Activated CD4-positive, alpha-beta memory T cell treated with anti-CD3 and anti-CD28 coated beads for 36 hours (primary cell): ENCODE results near the gene RCBTB2. TPM values are rescaled to one million over a fixed set of nuclear protein-coding genes. Genes with fewer than 3 reads are reported as not detected.

Source experiments
- CTCF ChIA-PET: fragments of 350-600 bp; sonication (Branson Sonifier 250); formaldehyde crosslinking; loops from one replicate; lab custom pipeline; 2021; ENCODE audit warnings: antibody characterized with exemption, inconsistent platforms; lab: Charles Lee
- POLR2A ChIA-PET: fragments of 350-600 bp; sonication (Branson Sonifier 250); formaldehyde crosslinking; loops from one replicate; lab custom pipeline; 2021; ENCODE audit warnings: antibody characterized with exemption; lab: Charles Lee
- DNase-seq: peaks from one replicate; pipeline ENCODE4 v3.0.0-alpha.2; 2020
- H3K27ac Mint-ChIP-seq: one replicate; pipeline ENCODE4 v1.8.0; 2021; ENCODE audit warnings: mixed read lengths
- H3K27me3 Mint-ChIP-seq: one replicate; pipeline ENCODE4 v1.8.0; 2021; ENCODE audit warnings: mixed read lengths
- H3K36me3 Mint-ChIP-seq: one replicate; pipeline ENCODE4 v1.8.0; 2021; ENCODE audit warnings: mixed read lengths
- H3K4me1 Mint-ChIP-seq: one replicate; pipeline ENCODE4 v1.8.0; 2021; ENCODE audit warnings: low read depth, mixed read lengths
- H3K4me3 Mint-ChIP-seq: one replicate; pipeline ENCODE4 v1.8.0; 2021; ENCODE audit warnings: mild to moderate bottlenecking, mixed read lengths
- H3K9me3 Mint-ChIP-seq: one replicate; pipeline ENCODE4 v1.8.0; 2021; ENCODE audit warnings: mixed read lengths
- intact Hi-C: fragments of 100-400 bp; cut with micrococcal nuclease; formaldehyde crosslinking; loops from one replicate; pipeline ENCODE4 v1.15.1; 2023
- total RNA-seq, 2 experiments: library from RNA; stranded (reverse); gene quantifications; one replicate each; pipeline ENCODE4 v1.2.3, GENCODE V29; 2021

Gene RCBTB2
- total RNA-seq, 2 experiments from 2014 or later: 1.5 to 1.8 TPM

GRCh38 chr13:48539550-48539949 lies 6.7 kb upstream of the RCBTB2 start:
- no peak for DNase-seq
- Mint-ChIP-seq H3K4me3 (no peak overlapping the region), H3K4me1 (no peaks in the 10 kb centered on the region), H3K9me3 (peaks cover 5% of the 10 kb centered on the region), H3K27me3 (no peaks in the 10 kb centered on the region), H3K36me3 (no peaks in the 10 kb centered on the region), H3K27ac (no peak overlapping the region)
- intact Hi-C loops: no loop called here
- ChIA-PET CTCF (no interaction called here), POLR2A (no interaction called here)

- Mint-ChIP-seq H3K36me3 (peaks cover 2% of the 10 kb centered on the region), H3K27ac (no peak overlapping the region), H3K27me3 (no peaks in the 10 kb centered on the region), H3K9me3 (peaks cover 5% of the 10 kb centered on the region), H3K4me1 (peaks cover 10% of the 10 kb centered on the region), H3K4me3 (no peak overlapping the region)
- DNase-seq: no peak
- ChIA-PET CTCF (no interaction called here), POLR2A (no interaction called here)
- intact Hi-C loops: no loop called here
Observed at GRCh38 chr13:48536621-48537250, 3.9 kb upstream of the RCBTB2 start.

- Mint-ChIP-seq H3K4me3 (no peak overlapping the region), H3K9me3 (peaks cover 5% of the 10 kb centered on the region), H3K27ac (no peak overlapping the region), H3K27me3 (no peaks in the 10 kb centered on the region), H3K4me1 (peaks cover 20% of the 10 kb centered on the region), H3K36me3 (peaks cover 2% of the 10 kb centered on the region)
- CTCF ChIA-PET: no interaction called here
- POLR2A ChIA-PET: interaction anchor here (0.6 to 0.7 kb wide), 2 partner anchors 35 to 128 kb away, joined by 3 read pairs; no protein-coding TSS in a partner anchor
- intact Hi-C loops: no loop called here
- no peak for DNase-seq
Observed at GRCh38 chr13:48535766-48536165, 2.9 kb upstream of the RCBTB2 start.

- no peak for DNase-seq
- H3K36me3 Mint-ChIP-seq: peaks cover 2% of the 10 kb centered on the region
- CTCF ChIA-PET: interaction anchor here (0.7 to 1.6 kb wide), 2 partner anchors 441 to 497 kb away, joined by 3 to 4 read pairs; partner anchors contain the start of genes MED4 and NUDT15
- H3K4me3 Mint-ChIP-seq: no peak overlapping the region
- POLR2A ChIA-PET: interaction anchor here (0.6 to 0.7 kb wide), 2 partner anchors 34 to 127 kb away, joined by 3 read pairs; no protein-coding TSS in a partner anchor
- peaks cover 24% of the 10 kb centered on the region for H3K4me1 Mint-ChIP-seq
- H3K27ac Mint-ChIP-seq: no peak overlapping the region
- intact Hi-C loops: no loop called here
- peaks cover 5% of the 10 kb centered on the region for H3K9me3 Mint-ChIP-seq
- no peaks in the 10 kb centered on the region for H3K27me3 Mint-ChIP-seq
Observed at GRCh38 chr13:48534911-48535501, 2.1 kb upstream of the RCBTB2 start.

- intact Hi-C loops: loop anchor here (2.0 kb wide), 1 partner anchor 41 kb away; no protein-coding TSS in a partner anchor
- Mint-ChIP-seq H3K27me3 (no peaks in the 10 kb centered on the region), H3K27ac (peak overlapping the region; percentile 99), H3K9me3 (peaks cover 5% of the 10 kb centered on the region), H3K36me3 (peaks cover 2% of the 10 kb centered on the region), H3K4me3 (peak overlapping the region; percentile 92), H3K4me1 (peaks cover 27% of the 10 kb centered on the region)
- ChIA-PET POLR2A (no interaction called here), CTCF (interaction anchor here (0.8 to 1.6 kb wide), 4 partner anchors 90 to 496 kb away, joined by 3 to 5 read pairs (median 4); partner anchors contain the start of genes MED4 and NUDT15)
- no peak for DNase-seq
Observed at GRCh38 chr13:48533961-48534600, 1.2 kb upstream of the RCBTB2 start.

- POLR2A ChIA-PET: interaction anchor here (0.6 to 1.7 kb wide), 10 partner anchors 9 to 444 kb away, joined by 3 to 11 read pairs (median 4); partner anchors contain the start of genes FNDC3A and RB1
- CTCF ChIA-PET: interaction anchor here (1.3 kb wide), 1 partner anchor 48 kb away, joined by 5 read pairs; no protein-coding TSS in a partner anchor
- peaks cover 2% of the 10 kb centered on the region for H3K9me3 Mint-ChIP-seq
- peaks cover 2% of the 10 kb centered on the region for H3K36me3 Mint-ChIP-seq
- peak overlapping the region; percentile 99 for H3K27ac Mint-ChIP-seq
- intact Hi-C loops: loop anchor here (1.0 to 2.0 kb wide), 4 partner anchors 27 to 495 kb away; partner anchors contain the start of gene NUDT15
- H3K27me3 Mint-ChIP-seq: no peaks in the 10 kb centered on the region
- no peak for DNase-seq
- H3K4me1 Mint-ChIP-seq: peaks cover 28% of the 10 kb centered on the region
- peak overlapping the region; percentile 92 for H3K4me3 Mint-ChIP-seq
Observed at GRCh38 chr13:48532256-48532505, 699 bp downstream of the RCBTB2 start.

- ChIA-PET POLR2A (interaction anchor here (1.3 to 1.7 kb wide), 4 partner anchors 11 to 445 kb away, joined by 3 to 11 read pairs (median 4); partner anchors contain the start of gene FNDC3A), CTCF (no interaction called here)
- peak overlapping the region; percentile 99 for H3K27ac Mint-ChIP-seq
- H3K36me3 Mint-ChIP-seq: peaks cover 2% of the 10 kb centered on the region
- peak overlapping the region; percentile 92 for H3K4me3 Mint-ChIP-seq
- DNase-seq: peak; percentile 19
- intact Hi-C loops: loop anchor here (1.0 to 2.0 kb wide), 5 partner anchors 26 to 494 kb away; partner anchors contain the start of gene NUDT15
- no peaks in the 10 kb centered on the region for H3K27me3 Mint-ChIP-seq
- H3K9me3 Mint-ChIP-seq: no peaks in the 10 kb centered on the region
- peaks cover 28% of the 10 kb centered on the region for H3K4me1 Mint-ChIP-seq
Observed at GRCh38 chr13:48531416-48532255, 1.2 kb downstream of the RCBTB2 start.

GRCh38 chr13:48530833-48531232 lies 2.0 kb downstream of the RCBTB2 start:
- Mint-ChIP-seq H3K4me1 (peaks cover 28% of the 10 kb centered on the region), H3K4me3 (no peak overlapping the region), H3K27me3 (no peaks in the 10 kb centered on the region), H3K27ac (no peak overlapping the region), H3K36me3 (peaks cover 2% of the 10 kb centered on the region), H3K9me3 (no peaks in the 10 kb centered on the region)
- ChIA-PET POLR2A (no interaction called here), CTCF (no interaction called here)
- no peak for DNase-seq
- intact Hi-C loops: loop anchor here (2.0 kb wide), 1 partner anchor 128 kb away; no protein-coding TSS in a partner anchor

- Mint-ChIP-seq H3K9me3 (no peaks in the 10 kb centered on the region), H3K4me3 (no peak overlapping the region), H3K36me3 (peaks cover 2% of the 10 kb centered on the region), H3K27ac (no peak overlapping the region), H3K27me3 (no peaks in the 10 kb centered on the region), H3K4me1 (peaks cover 25% of the 10 kb centered on the region)
- intact Hi-C loops: no loop called here
- CTCF ChIA-PET: interaction anchor here (0.6 to 0.7 kb wide), 3 partner anchors 50 to 982 kb away, joined by 3 read pairs; no protein-coding TSS in a partner anchor
- POLR2A ChIA-PET: no interaction called here
- no peak for DNase-seq
Observed at GRCh38 chr13:48528720-48529119, 4.2 kb downstream of the RCBTB2 start.

- ChIA-PET POLR2A (no interaction called here), CTCF (interaction anchor here (0.6 kb wide), 1 partner anchor 981 kb away, joined by 3 read pairs; no protein-coding TSS in a partner anchor)
- no peak overlapping the region for H3K27ac Mint-ChIP-seq
- DNase-seq: no peak
- H3K9me3 Mint-ChIP-seq: no peaks in the 10 kb centered on the region
- peaks cover 19% of the 10 kb centered on the region for H3K4me1 Mint-ChIP-seq
- peaks cover 2% of the 10 kb centered on the region for H3K36me3 Mint-ChIP-seq
- intact Hi-C loops: no loop called here
- H3K4me3 Mint-ChIP-seq: no peak overlapping the region
- H3K27me3 Mint-ChIP-seq: no peaks in the 10 kb centered on the region
Observed at GRCh38 chr13:48527955-48528354, 4.9 kb downstream of the RCBTB2 start.

GRCh38 chr13:48526286-48526685 lies 6.6 kb downstream of the RCBTB2 start:
- Mint-ChIP-seq H3K4me3 (no peak overlapping the region), H3K36me3 (no peaks in the 10 kb centered on the region), H3K27ac (no peak overlapping the region), H3K4me1 (peaks cover 15% of the 10 kb centered on the region), H3K27me3 (no peaks in the 10 kb centered on the region), H3K9me3 (no peaks in the 10 kb centered on the region)
- intact Hi-C loops: no loop called here
- no peak for DNase-seq
- POLR2A ChIA-PET: interaction anchor here (0.5 kb wide), 1 partner anchor 174 kb away, joined by 3 read pairs; no protein-coding TSS in a partner anchor
- CTCF ChIA-PET: interaction anchor here (0.6 kb wide), 1 partner anchor 70 kb away, joined by 3 read pairs; no protein-coding TSS in a partner anchor
